ENCODE data around the gene ONECUT1. TPM values are rescaled to one million over a fixed set of nuclear protein-coding genes. Genes with fewer than 3 reads are reported as not detected.

ONECUT1 gene
- total RNA-seq, 1 experiment from 2014 or later = not detected

GRCh38 chr15:52778457-52778856, 11.7 kb downstream of the ONECUT1 start:
- Histone ChIP-seq H3K79me2 (ENCODE audit: low read depth) (no peaks in the 10 kb centered on the region), H3K4me1 (replicated peaks; ENCODE audit: insufficient read depth) (no peaks in the 10 kb centered on the region), H3K27ac (no peak overlapping the region), H3K4me2 (no peak overlapping the region), H2AFZ (no peak overlapping the region), H3K9me3 (ENCODE audit: insufficient read depth, low read depth) (no peaks in the 10 kb centered on the region), H3F3A (ENCODE audit: insufficient read depth, low read depth) (no peaks in the 10 kb centered on the region), H4K20me1 (ENCODE audit: insufficient read depth) (no peaks in the 10 kb centered on the region), H3K36me3 (ENCODE audit: low read depth) (no peaks in the 10 kb centered on the region), H3K4me3 (no peak overlapping the region), H3K27me3 (ENCODE audit: insufficient read depth, low read depth) (peaks cover 46% of the 10 kb centered on the region), H3K9me2 (ENCODE audit: insufficient read depth) (no peaks in the 10 kb centered on the region)
- no peak for TF ChIP-seq EZH2 (IDR thresholded peaks at IDR 0.05; ENCODE audit: low read depth)
- TF ChIP-seq, protein P1, sequence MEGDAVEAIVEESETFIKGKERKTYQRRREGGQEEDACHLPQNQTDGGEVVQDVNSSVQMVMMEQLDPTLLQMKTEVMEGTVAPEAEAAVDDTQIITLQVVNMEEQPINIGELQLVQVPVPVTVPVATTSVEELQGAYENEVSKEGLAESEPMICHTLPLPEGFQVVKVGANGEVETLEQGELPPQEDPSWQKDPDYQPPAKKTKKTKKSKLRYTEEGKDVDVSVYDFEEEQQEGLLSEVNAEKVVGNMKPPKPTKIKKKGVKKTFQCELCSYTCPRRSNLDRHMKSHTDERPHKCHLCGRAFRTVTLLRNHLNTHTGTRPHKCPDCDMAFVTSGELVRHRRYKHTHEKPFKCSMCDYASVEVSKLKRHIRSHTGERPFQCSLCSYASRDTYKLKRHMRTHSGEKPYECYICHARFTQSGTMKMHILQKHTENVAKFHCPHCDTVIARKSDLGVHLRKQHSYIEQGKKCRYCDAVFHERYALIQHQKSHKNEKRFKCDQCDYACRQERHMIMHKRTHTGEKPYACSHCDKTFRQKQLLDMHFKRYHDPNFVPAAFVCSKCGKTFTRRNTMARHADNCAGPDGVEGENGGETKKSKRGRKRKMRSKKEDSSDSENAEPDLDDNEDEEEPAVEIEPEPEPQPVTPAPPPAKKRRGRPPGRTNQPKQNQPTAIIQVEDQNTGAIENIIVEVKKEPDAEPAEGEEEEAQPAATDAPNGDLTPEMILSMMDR (conservative IDR thresholded peaks at IDR 0.05) = no peak
- ChIA-PET POLR2A (ENCODE audit: unreplicated experiment) (no interaction called here), CTCF (interaction anchor here (0.6 kb wide), 1 partner anchor 588 kb away, joined by 3 read pairs; no protein-coding TSS in a partner anchor)
- no peak for DNase-seq
- BruUV-seq (replicated peaks) = no TSS peak
- intact Hi-C loops (cut with micrococcal nuclease; ENCODE audit: unreplicated experiment) = no loop called here

GRCh38 chr15:52772766-52773165, 17.4 kb downstream of the ONECUT1 start:
- H2AFZ ChIP-seq = no peak overlapping the region
- H3K4me3 ChIP-seq = no peak overlapping the region
- TF ChIP-seq, protein P1 (conservative IDR thresholded peaks at IDR 0.05) = no peak
- no peak for TF ChIP-seq EZH2 (IDR thresholded peaks at IDR 0.05; ENCODE audit: low read depth)
- no peaks in the 10 kb centered on the region for H3K36me3 ChIP-seq (ENCODE audit: low read depth)
- no peak overlapping the region for H3K27ac ChIP-seq
- H3K4me2 ChIP-seq = no peak overlapping the region
- DNase-seq = no peak
- BruUV-seq (replicated peaks) = no TSS peak
- H3K9me2 ChIP-seq (ENCODE audit: insufficient read depth) = no peaks in the 10 kb centered on the region
- intact Hi-C loops (cut with micrococcal nuclease; ENCODE audit: unreplicated experiment) = no loop called here
- H3K27me3 ChIP-seq (ENCODE audit: insufficient read depth, low read depth) = peaks cover 50% of the 10 kb centered on the region
- H3K4me1 ChIP-seq (replicated peaks; ENCODE audit: insufficient read depth) = no peaks in the 10 kb centered on the region
- ChIA-PET CTCF (no interaction called here), POLR2A (ENCODE audit: unreplicated experiment) (no interaction called here)
- no peaks in the 10 kb centered on the region for H3K79me2 ChIP-seq (ENCODE audit: low read depth)
- H3K9me3 ChIP-seq (ENCODE audit: insufficient read depth, low read depth) = no peaks in the 10 kb centered on the region
- H4K20me1 ChIP-seq (ENCODE audit: insufficient read depth) = no peaks in the 10 kb centered on the region
- no peaks in the 10 kb centered on the region for H3F3A ChIP-seq (ENCODE audit: insufficient read depth, low read depth)

DNA sequence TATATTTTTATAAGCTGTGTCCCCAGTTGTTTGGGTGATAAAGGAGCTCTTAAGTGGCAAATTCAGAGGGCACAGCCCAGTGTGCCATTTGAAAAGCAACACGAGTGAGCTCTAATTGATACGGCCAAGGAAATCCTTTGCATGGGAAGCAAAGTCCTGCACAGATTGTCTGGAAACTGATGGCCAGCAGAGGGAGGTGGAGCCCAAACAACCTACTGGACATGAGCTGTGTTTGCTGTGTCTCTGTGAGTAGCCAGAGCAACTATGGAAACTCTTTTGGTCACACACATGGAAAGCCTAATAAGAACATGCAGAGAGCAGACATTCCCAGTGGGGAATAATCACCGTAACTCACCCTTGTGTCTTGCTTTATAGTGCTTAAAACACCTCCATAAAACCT, 24.4 kb downstream of the ONECUT1 start:
- Histone ChIP-seq H3K4me2 (no peak overlapping the region), H3K79me2 (ENCODE audit: low read depth) (no peaks in the 10 kb centered on the region), H3K36me3 (ENCODE audit: low read depth) (no peaks in the 10 kb centered on the region), H3K4me1 (replicated peaks; ENCODE audit: insufficient read depth) (no peaks in the 10 kb centered on the region), H3K27me3 (ENCODE audit: insufficient read depth, low read depth) (peaks cover 33% of the 10 kb centered on the region; the same call in 1 of the 2 replicates), H3K9me3 (ENCODE audit: insufficient read depth, low read depth) (no peaks in the 10 kb centered on the region), H3K4me3 (no peak overlapping the region), H4K20me1 (ENCODE audit: insufficient read depth) (no peaks in the 10 kb centered on the region), H2AFZ (no peak overlapping the region), H3K27ac (no peak overlapping the region), H3F3A (ENCODE audit: insufficient read depth, low read depth) (no peaks in the 10 kb centered on the region), H3K9me2 (ENCODE audit: insufficient read depth) (no peaks in the 10 kb centered on the region)
- TF ChIP-seq, protein P1 (conservative IDR thresholded peaks at IDR 0.05) = peak; percentile 35; the same call in 1 of the 2 replicates
- TF ChIP-seq EZH2 (IDR thresholded peaks at IDR 0.05; ENCODE audit: low read depth) = no peak
- no peak for DNase-seq
- CTCF ChIA-PET = no interaction called here
- no TSS peak for BruUV-seq (replicated peaks)
- POLR2A ChIA-PET (ENCODE audit: unreplicated experiment) = no interaction called here
- intact Hi-C loops (cut with micrococcal nuclease; ENCODE audit: unreplicated experiment) = no loop called here
